SU-DHL-6 (cell line): ENCODE measurements around the gene KCND3.

Experiments
- H2AFZ ChIP-seq: fragments of 200-600 bp; sonication (generic); 2 replicates; pipeline ENCODE4 v1.6.1; 2014; ENCODE audit warnings: low read depth, mild to moderate bottlenecking, moderate library complexity, mixed read lengths, antibody characterized with exemption, low read length; ENCODE audit not compliant: severe bottlenecking
- H3F3A ChIP-seq: fragments of 200-600 bp; shearing (Covaris generic); 2 replicates; pipeline ENCODE4 v1.6.0; 2016; ENCODE audit warnings: antibody characterized with exemption, mild to moderate bottlenecking; ENCODE audit not compliant: insufficient read depth
- H3K27ac ChIP-seq: fragments of 200-600 bp; sonication (generic); 2 replicates; pipeline ENCODE4 v1.5.1; 2016; ENCODE audit warnings: low read depth, mild to moderate bottlenecking, low read length, moderate library complexity, mixed read lengths
- H3K27me3 ChIP-seq: fragments of 200-600 bp; sonication (generic), shearing (Covaris generic); 2 replicates; pipeline ENCODE4 v1.6.0; 2014; ENCODE audit warnings: mild to moderate bottlenecking, low read length
- H3K36me3 ChIP-seq: fragments of 200-600 bp; sonication (generic); 2 replicates; pipeline ENCODE4 v1.6.1; 2014; ENCODE audit warnings: mild to moderate bottlenecking, low read length, mixed read lengths
- H3K4me2 ChIP-seq: fragments of 300-600, 200-600 bp; shearing (Covaris generic), sonication (generic); 2 replicates; pipeline ENCODE4 v1.6.0; 2014; ENCODE audit warnings: low read length, low read depth, mild to moderate bottlenecking; ENCODE audit not compliant: poor library complexity, severe bottlenecking
- H3K4me3 ChIP-seq: fragments of 200-600 bp; sonication (generic); 2 replicates; pipeline ENCODE4 v1.5.1; 2014; ENCODE audit warnings: antibody characterized with exemption, low read length, mild to moderate bottlenecking, mixed read lengths; ENCODE audit not compliant: insufficient read depth, poor library complexity, severe bottlenecking
- H3K79me2 ChIP-seq: fragments of 200-600 bp; sonication (generic); 2 replicates; pipeline ENCODE4 v1.6.1; 2014; ENCODE audit warnings: mild to moderate bottlenecking, low read length, moderate library complexity; ENCODE audit not compliant: insufficient read depth
- H3K9ac ChIP-seq: fragments of 200-600 bp; sonication (generic); 2 replicates; pipeline ENCODE4 v1.7.0; 2014; ENCODE audit warnings: mild to moderate bottlenecking, low read length
- H3K9me2 ChIP-seq: fragments of 200-600 bp; sonication (generic); replicated peaks from 2 replicates; pipeline ENCODE4 v1.6.1; 2014; ENCODE audit warnings: low read length; ENCODE audit not compliant: insufficient read depth
- H3K9me3 ChIP-seq: fragments of 200-600 bp; sonication (generic); 2 replicates; pipeline ENCODE4 v1.6.1; 2014; ENCODE audit warnings: low read length, mixed read lengths; ENCODE audit not compliant: insufficient read depth
- H4K20me1 ChIP-seq: fragments of 200-600 bp; sonication (generic); 2 replicates; pipeline ENCODE4 v1.6.1; 2014; ENCODE audit warnings: low read depth, mild to moderate bottlenecking, antibody characterized with exemption, low read length, moderate library complexity, mixed read lengths
- CTCF ChIP-seq: fragments of 200-600 bp; sonication (generic); IDR thresholded peaks from one replicate; pipeline ENCODE4 v1.5.1; 2017; ENCODE audit warnings: antibody characterized with exemption, mild to moderate bottlenecking, low read length, moderate library complexity; ENCODE audit not compliant: insufficient read depth, poor library complexity, severe bottlenecking
- EZH2phosphoT487 ChIP-seq: fragments of 200-600 bp; sonication (generic), shearing (Covaris generic); conservative IDR thresholded peaks from 2 replicates; pipeline ENCODE4 v1.6.1; 2018; ENCODE audit warnings: mild to moderate bottlenecking, antibody characterized with exemption, low read length, moderate library complexity, mixed read lengths

The KCND3 gene

DNA sequence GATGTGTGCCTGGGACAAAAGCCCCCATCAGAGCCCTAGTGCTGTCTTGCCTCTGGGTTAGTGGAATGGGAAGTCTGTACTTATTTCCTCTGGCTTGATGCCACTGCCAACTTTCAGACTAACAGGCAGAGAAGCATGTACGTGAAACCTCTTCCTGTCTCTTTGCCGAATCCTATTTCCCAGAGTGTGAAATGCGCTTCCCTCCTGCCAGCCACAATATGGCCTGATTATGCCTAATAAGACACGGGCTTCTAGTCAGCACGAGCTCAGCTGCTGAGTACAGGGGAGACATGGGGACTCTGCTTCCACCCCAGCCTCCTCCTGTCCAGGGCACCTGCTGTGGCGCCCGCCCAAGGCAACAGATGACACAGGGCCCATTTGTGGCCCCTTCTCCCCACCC is 111.4 kb downstream of the KCND3 start:
- Histone ChIP-seq H3K9me3 (no peaks in the 10 kb centered on the region), H3K9me2 (no peaks in the 10 kb centered on the region), H3K9ac (no peak overlapping the region), H4K20me1 (no peaks in the 10 kb centered on the region), H3K27ac (no peak overlapping the region), H3F3A (no peaks in the 10 kb centered on the region), H3K36me3 (no peaks in the 10 kb centered on the region), H3K27me3 (no peaks in the 10 kb centered on the region), H3K4me2 (no peak overlapping the region), H3K4me3 (no peak overlapping the region), H2AFZ (no peak overlapping the region), H3K79me2 (no peaks in the 10 kb centered on the region)
- no peak for TF ChIP-seq EZH2phosphoT487
- TF ChIP-seq CTCF, result no peak

DNA sequence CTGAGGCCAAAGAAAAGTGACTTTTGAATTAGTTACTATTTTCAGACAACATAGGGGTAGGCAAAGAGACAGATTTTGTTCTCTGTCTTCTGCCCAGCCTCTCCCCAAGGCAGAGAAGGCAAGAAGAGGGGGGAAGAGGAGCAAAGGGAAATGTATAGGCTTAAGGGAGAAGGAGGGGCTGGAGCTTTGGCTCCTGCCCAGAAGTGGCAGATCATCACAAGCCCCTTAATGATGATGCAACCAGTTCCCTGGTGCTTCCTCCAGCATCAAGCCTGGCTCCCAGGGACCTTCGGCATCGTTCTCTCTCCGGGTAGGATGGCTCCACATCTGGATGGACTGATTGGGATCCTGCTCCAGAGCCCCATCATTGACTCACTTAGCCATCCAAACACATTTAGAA is 112.8 kb downstream of the KCND3 start:
- Histone ChIP-seq H2AFZ (no peak overlapping the region), H3K4me2 (no peak overlapping the region), H3K27me3 (no peaks in the 10 kb centered on the region), H3K9me2 (no peaks in the 10 kb centered on the region), H3K36me3 (no peaks in the 10 kb centered on the region), H3K9ac (no peak overlapping the region), H3K9me3 (no peaks in the 10 kb centered on the region), H3K27ac (no peak overlapping the region), H3F3A (no peaks in the 10 kb centered on the region), H4K20me1 (no peaks in the 10 kb centered on the region), H3K4me3 (no peak overlapping the region), H3K79me2 (no peaks in the 10 kb centered on the region)
- TF ChIP-seq EZH2phosphoT487, result no peak
- TF ChIP-seq CTCF, result no peak

GRCh38 chr1:111875640-111876039 is 113.8 kb downstream of the KCND3 start:
- H3K36me3 ChIP-seq, result no peaks in the 10 kb centered on the region
- H3K4me2 ChIP-seq, result no peak overlapping the region
- H3K79me2 ChIP-seq, result no peaks in the 10 kb centered on the region
- no peaks in the 10 kb centered on the region for H3K9me2 ChIP-seq
- no peaks in the 10 kb centered on the region for H3K27me3 ChIP-seq
- H3K27ac ChIP-seq, result no peak overlapping the region
- H2AFZ ChIP-seq, result no peak overlapping the region
- no peak overlapping the region for H3K9ac ChIP-seq
- H4K20me1 ChIP-seq, result no peaks in the 10 kb centered on the region
- H3F3A ChIP-seq, result no peaks in the 10 kb centered on the region
- no peak overlapping the region for H3K4me3 ChIP-seq
- TF ChIP-seq EZH2phosphoT487 (no peak), CTCF (no peak)
- H3K9me3 ChIP-seq, result no peaks in the 10 kb centered on the region
